MCF 10A (cell line): ENCODE data around the gene PPP3CA. TPM values are rescaled to one million over a fixed set of nuclear protein-coding genes. Genes with fewer than 3 reads are reported as not detected.

Experiments
- BruUV-seq: library from RNA; stranded (reverse); fragments of 400-500 nt; replicated peaks from 2 replicates; lab custom pipeline; 2021; lab: Mats Ljungman, UMichigan
- CTCF ChIA-PET: fragments of 300-600 bp; sonication (Branson Sonifier 250); formaldehyde crosslinking; extraction: SDS; loops from one replicate; lab custom pipeline; 2021; ENCODE audit warnings: antibody characterized with exemption, inconsistent platforms; lab: Yijun Ruan, JAX
- POLR2A ChIA-PET: fragments of 300-600, 350-650 bp; sonication (Branson Sonifier 250); formaldehyde crosslinking; extraction: SDS; loops from one replicate; lab custom pipeline; 2020; ENCODE audit warnings: antibody characterized with exemption, inconsistent platforms; lab: Yijun Ruan, JAX
- DNase-seq: peaks from one replicate; pipeline ENCODE4 v3.0.0-alpha.2; 2018; ENCODE audit not compliant: unreplicated experiment
- H3K27ac Mint-ChIP-seq: one replicate; pipeline ENCODE4 v1.8.0; 2022; ENCODE audit warnings: mild to moderate bottlenecking, low read depth, mixed read lengths; ENCODE audit not compliant: unreplicated experiment
- H3K27me3 Mint-ChIP-seq: one replicate; pipeline ENCODE4 v1.8.0; 2022; ENCODE audit warnings: mixed read lengths; ENCODE audit not compliant: insufficient read depth, unreplicated experiment
- H3K36me3 Mint-ChIP-seq: one replicate; pipeline ENCODE4 v1.8.0; 2022; ENCODE audit warnings: mild to moderate bottlenecking, moderate library complexity, mixed read lengths; ENCODE audit not compliant: insufficient read depth, unreplicated experiment
- H3K4me1 Mint-ChIP-seq: one replicate; pipeline ENCODE4 v1.8.0; 2022; ENCODE audit warnings: mixed read lengths; ENCODE audit not compliant: insufficient read depth, unreplicated experiment
- H3K4me3 Mint-ChIP-seq: one replicate; pipeline ENCODE4 v1.8.0; 2022; ENCODE audit warnings: mild to moderate bottlenecking, moderate library complexity, mixed read lengths; ENCODE audit not compliant: unreplicated experiment
- H3K9me3 Mint-ChIP-seq: one replicate; pipeline ENCODE4 v1.8.0; 2022; ENCODE audit warnings: mixed read lengths; ENCODE audit not compliant: unreplicated experiment
- CTCF ChIP-seq: fragments of 200-600 bp; IDR thresholded peaks from one replicate; pipeline ENCODE4 v1.8.0; 2022; ENCODE audit warnings: antibody characterized with exemption, mild to moderate bottlenecking; ENCODE audit not compliant: unreplicated experiment
- intact Hi-C: fragments of 100-400 bp; cut with micrococcal nuclease; formaldehyde crosslinking; loops from 2 replicates; pipeline ENCODE4 v1.14.1; 2022
- total RNA-seq: library from RNA; stranded (reverse); gene quantifications from 2 replicates; pipeline ENCODE4 v1.2.3, GENCODE V29; 2022

PPP3CA gene
- total RNA-seq, 1 experiment from 2014 or later = 73.0 TPM

GRCh38 chr4:101326576-101326975 is 20.8 kb downstream of the PPP3CA start:
- POLR2A ChIA-PET = interaction anchor here (0.9 to 1.6 kb wide), 3 partner anchors 11 to 22 kb away, joined by 3 to 7 read pairs (median 6); no protein-coding TSS in a partner anchor
- DNase-seq = no peak
- BruUV-seq = no TSS peak
- H3K4me3 Mint-ChIP-seq = no peak overlapping the region
- CTCF ChIA-PET = interaction anchor here (1.0 to 1.4 kb wide), 3 partner anchors 10 to 87 kb away, joined by 3 to 5 read pairs (median 4); no protein-coding TSS in a partner anchor
- H3K4me1 Mint-ChIP-seq = peaks cover 23% of the 10 kb centered on the region
- TF ChIP-seq CTCF = no peak
- no peaks in the 10 kb centered on the region for H3K27me3 Mint-ChIP-seq
- no peaks in the 10 kb centered on the region for H3K9me3 Mint-ChIP-seq
- intact Hi-C loops = no loop called here
- no peak overlapping the region for H3K27ac Mint-ChIP-seq
- no peaks in the 10 kb centered on the region for H3K36me3 Mint-ChIP-seq

- CTCF ChIA-PET = no interaction called here
- BruUV-seq = no TSS peak
- POLR2A ChIA-PET = interaction anchor here (2.6 kb wide), 2 partner anchors 12 to 16 kb away, joined by 11 to 15 read pairs; no protein-coding TSS in a partner anchor
- Mint-ChIP-seq H3K36me3 (no peaks in the 10 kb centered on the region), H3K9me3 (no peaks in the 10 kb centered on the region), H3K4me3 (no peak overlapping the region), H3K27me3 (no peaks in the 10 kb centered on the region), H3K27ac (no peak overlapping the region), H3K4me1 (peaks cover 16% of the 10 kb centered on the region)
- intact Hi-C loops = no loop called here
- no peak for TF ChIP-seq CTCF
- no peak for DNase-seq
Measured at GRCh38 chr4:101322743-101323142, 24.6 kb downstream of the PPP3CA start.

GRCh38 chr4:101321481-101322042 is 25.8 kb downstream of the PPP3CA start:
- no TSS peak for BruUV-seq
- Mint-ChIP-seq H3K36me3 (no peaks in the 10 kb centered on the region), H3K9me3 (no peaks in the 10 kb centered on the region), H3K27me3 (no peaks in the 10 kb centered on the region), H3K4me1 (peaks cover 21% of the 10 kb centered on the region), H3K27ac (peak overlapping the region; percentile 37), H3K4me3 (no peak overlapping the region)
- no peak for TF ChIP-seq CTCF
- intact Hi-C loops = no loop called here
- ChIA-PET POLR2A (interaction anchor here (0.6 to 2.6 kb wide), 7 partner anchors 11 to 254 kb away, joined by 3 to 23 read pairs (median 6); partner anchors contain the start of gene PPP3CA), CTCF (interaction anchor here (0.6 to 1.0 kb wide), 3 partner anchors 14 to 152 kb away, joined by 3 to 5 read pairs (median 3); no protein-coding TSS in a partner anchor)
- DNase-seq = peak; percentile 44

GRCh38 chr4:101315786-101316185 is 31.5 kb downstream of the PPP3CA start:
- BruUV-seq = no TSS peak
- Mint-ChIP-seq H3K9me3 (no peaks in the 10 kb centered on the region), H3K27me3 (no peaks in the 10 kb centered on the region), H3K4me3 (no peak overlapping the region), H3K36me3 (no peaks in the 10 kb centered on the region), H3K4me1 (peaks cover 9% of the 10 kb centered on the region), H3K27ac (no peak overlapping the region)
- CTCF ChIA-PET = interaction anchor here (0.7 kb wide), 1 partner anchor 1067 kb away, joined by 3 read pairs; no protein-coding TSS in a partner anchor
- intact Hi-C loops = no loop called here
- TF ChIP-seq CTCF = no peak
- DNase-seq = no peak
- POLR2A ChIA-PET = interaction anchor here (0.6 to 1.7 kb wide), 3 partner anchors 9 to 33 kb away, joined by 3 to 7 read pairs (median 4); no protein-coding TSS in a partner anchor
